ENCODE measurements around the gene YY1. TPM values are rescaled to one million over a fixed set of nuclear protein-coding genes. Genes with fewer than 3 reads are reported as not detected.
A peak's percentile ranks its signal among the peaks of the same experiment; 100 is the strongest.

Gene YY1
- total RNA-seq, 1 experiment from 2014 or later: 83.1 TPM

DNA sequence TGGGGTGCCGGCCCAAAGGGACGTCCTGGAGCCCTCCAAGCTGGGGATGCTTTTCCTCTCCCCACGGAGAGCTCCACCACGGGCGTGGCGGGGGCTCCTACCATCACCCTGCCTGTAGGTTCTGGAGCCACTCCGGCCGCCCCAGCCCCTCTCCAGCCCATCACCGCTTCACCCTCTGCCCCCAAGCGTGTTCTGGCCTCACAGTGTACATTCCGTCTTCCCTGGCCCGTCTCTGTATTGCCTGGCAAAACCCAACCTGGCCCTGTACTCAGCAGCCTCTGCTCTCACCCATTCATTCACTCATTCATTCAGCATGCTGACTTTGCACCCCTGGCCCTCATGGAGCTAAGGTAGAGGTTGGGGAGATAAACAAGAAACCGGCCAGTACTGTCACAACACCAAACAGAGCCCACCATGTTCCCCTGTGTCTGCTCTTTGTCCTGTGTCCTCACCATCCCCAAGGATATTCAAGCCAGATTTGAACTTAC lies 47.0 kb downstream of the YY1 start:
- ATAC-seq: no peak
- Mint-ChIP-seq H3K27ac (peak overlapping the region; percentile 21; the same call in 1 of the 2 replicates), H3K4me3 (peak overlapping the region; percentile 64), H3K9me3 (no peaks in the 10 kb centered on the region), H3K4me1 (peaks cover 44% of the 10 kb centered on the region), H3K27me3 (ENCODE audit: low read depth) (no peaks in the 10 kb centered on the region), H3K36me3 (peaks cover 3% of the 10 kb centered on the region; the same call in 1 of the 2 replicates)
- peak; percentile 7 for DNase-seq (ENCODE audit: low spot score)
- POLR2A ChIA-PET: no interaction called here
- TF ChIP-seq ZNF317 (CRISPR knock-in tag; IDR thresholded peaks at IDR 0.05; ENCODE audit: borderline replicate concordance, low read depth) (no peak), JAZF1 (CRISPR knock-in tag; IDR thresholded peaks at IDR 0.05) (no peak), ZNF416 (CRISPR knock-in tag; IDR thresholded peaks at IDR 0.05) (no peak), GTF2I (CRISPR knock-in tag; conservative IDR thresholded peaks at IDR 0.05) (no peak), PRRX2 (CRISPR knock-in tag; IDR thresholded peaks at IDR 0.05) (no peak), FOXK1 (CRISPR knock-in tag; IDR thresholded peaks at IDR 0.05) (no peak), TCF7 (CRISPR knock-in tag; IDR thresholded peaks at IDR 0.05; ENCODE audit: low read depth) (no peak), GRHL2 (CRISPR knock-in tag; IDR thresholded peaks at IDR 0.05; ENCODE audit: insufficient replicate concordance, severe bottlenecking) (no peak)
- TF ChIP-seq, protein P1, sequence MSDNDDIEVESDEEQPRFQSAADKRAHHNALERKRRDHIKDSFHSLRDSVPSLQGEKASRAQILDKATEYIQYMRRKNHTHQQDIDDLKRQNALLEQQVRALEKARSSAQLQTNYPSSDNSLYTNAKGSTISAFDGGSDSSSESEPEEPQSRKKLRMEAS (CRISPR knock-in tag; IDR thresholded peaks at IDR 0.05): no peak
- TF ChIP-seq, protein P2, sequence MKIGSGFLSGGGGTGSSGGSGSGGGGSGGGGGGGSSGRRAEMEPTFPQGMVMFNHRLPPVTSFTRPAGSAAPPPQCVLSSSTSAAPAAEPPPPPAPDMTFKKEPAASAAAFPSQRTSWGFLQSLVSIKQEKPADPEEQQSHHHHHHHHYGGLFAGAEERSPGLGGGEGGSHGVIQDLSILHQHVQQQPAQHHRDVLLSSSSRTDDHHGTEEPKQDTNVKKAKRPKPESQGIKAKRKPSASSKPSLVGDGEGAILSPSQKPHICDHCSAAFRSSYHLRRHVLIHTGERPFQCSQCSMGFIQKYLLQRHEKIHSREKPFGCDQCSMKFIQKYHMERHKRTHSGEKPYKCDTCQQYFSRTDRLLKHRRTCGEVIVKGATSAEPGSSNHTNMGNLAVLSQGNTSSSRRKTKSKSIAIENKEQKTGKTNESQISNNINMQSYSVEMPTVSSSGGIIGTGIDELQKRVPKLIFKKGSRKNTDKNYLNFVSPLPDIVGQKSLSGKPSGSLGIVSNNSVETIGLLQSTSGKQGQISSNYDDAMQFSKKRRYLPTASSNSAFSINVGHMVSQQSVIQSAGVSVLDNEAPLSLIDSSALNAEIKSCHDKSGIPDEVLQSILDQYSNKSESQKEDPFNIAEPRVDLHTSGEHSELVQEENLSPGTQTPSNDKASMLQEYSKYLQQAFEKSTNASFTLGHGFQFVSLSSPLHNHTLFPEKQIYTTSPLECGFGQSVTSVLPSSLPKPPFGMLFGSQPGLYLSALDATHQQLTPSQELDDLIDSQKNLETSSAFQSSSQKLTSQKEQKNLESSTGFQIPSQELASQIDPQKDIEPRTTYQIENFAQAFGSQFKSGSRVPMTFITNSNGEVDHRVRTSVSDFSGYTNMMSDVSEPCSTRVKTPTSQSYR (CRISPR knock-in tag; IDR thresholded peaks at IDR 0.05): no peak
- TF ChIP-seq, protein P3, sequence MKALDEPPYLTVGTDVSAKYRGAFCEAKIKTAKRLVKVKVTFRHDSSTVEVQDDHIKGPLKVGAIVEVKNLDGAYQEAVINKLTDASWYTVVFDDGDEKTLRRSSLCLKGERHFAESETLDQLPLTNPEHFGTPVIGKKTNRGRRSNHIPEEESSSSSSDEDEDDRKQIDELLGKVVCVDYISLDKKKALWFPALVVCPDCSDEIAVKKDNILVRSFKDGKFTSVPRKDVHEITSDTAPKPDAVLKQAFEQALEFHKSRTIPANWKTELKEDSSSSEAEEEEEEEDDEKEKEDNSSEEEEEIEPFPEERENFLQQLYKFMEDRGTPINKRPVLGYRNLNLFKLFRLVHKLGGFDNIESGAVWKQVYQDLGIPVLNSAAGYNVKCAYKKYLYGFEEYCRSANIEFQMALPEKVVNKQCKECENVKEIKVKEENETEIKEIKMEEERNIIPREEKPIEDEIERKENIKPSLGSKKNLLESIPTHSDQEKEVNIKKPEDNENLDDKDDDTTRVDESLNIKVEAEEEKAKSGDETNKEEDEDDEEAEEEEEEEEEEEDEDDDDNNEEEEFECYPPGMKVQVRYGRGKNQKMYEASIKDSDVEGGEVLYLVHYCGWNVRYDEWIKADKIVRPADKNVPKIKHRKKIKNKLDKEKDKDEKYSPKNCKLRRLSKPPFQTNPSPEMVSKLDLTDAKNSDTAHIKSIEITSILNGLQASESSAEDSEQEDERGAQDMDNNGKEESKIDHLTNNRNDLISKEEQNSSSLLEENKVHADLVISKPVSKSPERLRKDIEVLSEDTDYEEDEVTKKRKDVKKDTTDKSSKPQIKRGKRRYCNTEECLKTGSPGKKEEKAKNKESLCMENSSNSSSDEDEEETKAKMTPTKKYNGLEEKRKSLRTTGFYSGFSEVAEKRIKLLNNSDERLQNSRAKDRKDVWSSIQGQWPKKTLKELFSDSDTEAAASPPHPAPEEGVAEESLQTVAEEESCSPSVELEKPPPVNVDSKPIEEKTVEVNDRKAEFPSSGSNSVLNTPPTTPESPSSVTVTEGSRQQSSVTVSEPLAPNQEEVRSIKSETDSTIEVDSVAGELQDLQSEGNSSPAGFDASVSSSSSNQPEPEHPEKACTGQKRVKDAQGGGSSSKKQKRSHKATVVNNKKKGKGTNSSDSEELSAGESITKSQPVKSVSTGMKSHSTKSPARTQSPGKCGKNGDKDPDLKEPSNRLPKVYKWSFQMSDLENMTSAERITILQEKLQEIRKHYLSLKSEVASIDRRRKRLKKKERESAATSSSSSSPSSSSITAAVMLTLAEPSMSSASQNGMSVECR (CRISPR knock-in tag; IDR thresholded peaks at IDR 0.05; ENCODE audit: borderline replicate concordance): no peak
- TF ChIP-seq, protein P4, sequence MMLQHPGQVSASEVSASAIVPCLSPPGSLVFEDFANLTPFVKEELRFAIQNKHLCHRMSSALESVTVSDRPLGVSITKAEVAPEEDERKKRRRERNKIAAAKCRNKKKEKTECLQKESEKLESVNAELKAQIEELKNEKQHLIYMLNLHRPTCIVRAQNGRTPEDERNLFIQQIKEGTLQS (CRISPR knock-in tag; conservative IDR thresholded peaks at IDR 0.05): no peak
- TF ChIP-seq, protein P5, sequence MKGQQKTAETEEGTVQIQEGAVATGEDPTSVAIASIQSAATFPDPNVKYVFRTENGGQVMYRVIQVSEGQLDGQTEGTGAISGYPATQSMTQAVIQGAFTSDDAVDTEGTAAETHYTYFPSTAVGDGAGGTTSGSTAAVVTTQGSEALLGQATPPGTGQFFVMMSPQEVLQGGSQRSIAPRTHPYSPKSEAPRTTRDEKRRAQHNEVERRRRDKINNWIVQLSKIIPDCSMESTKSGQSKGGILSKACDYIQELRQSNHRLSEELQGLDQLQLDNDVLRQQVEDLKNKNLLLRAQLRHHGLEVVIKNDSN (CRISPR knock-in tag; IDR thresholded peaks at IDR 0.05): no peak
- TF ChIP-seq, protein P6, sequence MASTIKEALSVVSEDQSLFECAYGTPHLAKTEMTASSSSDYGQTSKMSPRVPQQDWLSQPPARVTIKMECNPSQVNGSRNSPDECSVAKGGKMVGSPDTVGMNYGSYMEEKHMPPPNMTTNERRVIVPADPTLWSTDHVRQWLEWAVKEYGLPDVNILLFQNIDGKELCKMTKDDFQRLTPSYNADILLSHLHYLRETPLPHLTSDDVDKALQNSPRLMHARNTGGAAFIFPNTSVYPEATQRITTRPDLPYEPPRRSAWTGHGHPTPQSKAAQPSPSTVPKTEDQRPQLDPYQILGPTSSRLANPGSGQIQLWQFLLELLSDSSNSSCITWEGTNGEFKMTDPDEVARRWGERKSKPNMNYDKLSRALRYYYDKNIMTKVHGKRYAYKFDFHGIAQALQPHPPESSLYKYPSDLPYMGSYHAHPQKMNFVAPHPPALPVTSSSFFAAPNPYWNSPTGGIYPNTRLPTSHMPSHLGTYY (CRISPR knock-in tag; IDR thresholded peaks at IDR 0.05): no peak
- TF ChIP-seq, protein P7, sequence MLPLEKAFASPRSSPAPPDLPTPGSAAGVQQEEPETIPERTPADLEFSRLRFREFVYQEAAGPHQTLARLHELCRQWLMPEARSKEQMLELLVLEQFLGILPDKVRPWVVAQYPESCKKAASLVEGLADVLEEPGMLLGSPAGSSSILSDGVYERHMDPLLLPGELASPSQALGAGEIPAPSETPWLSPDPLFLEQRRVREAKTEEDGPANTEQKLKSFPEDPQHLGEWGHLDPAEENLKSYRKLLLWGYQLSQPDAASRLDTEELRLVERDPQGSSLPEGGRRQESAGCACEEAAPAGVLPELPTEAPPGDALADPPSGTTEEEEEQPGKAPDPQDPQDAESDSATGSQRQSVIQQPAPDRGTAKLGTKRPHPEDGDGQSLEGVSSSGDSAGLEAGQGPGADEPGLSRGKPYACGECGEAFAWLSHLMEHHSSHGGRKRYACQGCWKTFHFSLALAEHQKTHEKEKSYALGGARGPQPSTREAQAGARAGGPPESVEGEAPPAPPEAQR (CRISPR knock-in tag; IDR thresholded peaks at IDR 0.05): no peak
- CTCF ChIA-PET: interaction anchor here (0.8 to 3.8 kb wide), 13 partner anchors 9 to 254 kb away, joined by 3 to 28 read pairs (median 6); partner anchors contain the start of gene DEGS2
